ENCODE measurements around the gene PDE4D.

DNA sequence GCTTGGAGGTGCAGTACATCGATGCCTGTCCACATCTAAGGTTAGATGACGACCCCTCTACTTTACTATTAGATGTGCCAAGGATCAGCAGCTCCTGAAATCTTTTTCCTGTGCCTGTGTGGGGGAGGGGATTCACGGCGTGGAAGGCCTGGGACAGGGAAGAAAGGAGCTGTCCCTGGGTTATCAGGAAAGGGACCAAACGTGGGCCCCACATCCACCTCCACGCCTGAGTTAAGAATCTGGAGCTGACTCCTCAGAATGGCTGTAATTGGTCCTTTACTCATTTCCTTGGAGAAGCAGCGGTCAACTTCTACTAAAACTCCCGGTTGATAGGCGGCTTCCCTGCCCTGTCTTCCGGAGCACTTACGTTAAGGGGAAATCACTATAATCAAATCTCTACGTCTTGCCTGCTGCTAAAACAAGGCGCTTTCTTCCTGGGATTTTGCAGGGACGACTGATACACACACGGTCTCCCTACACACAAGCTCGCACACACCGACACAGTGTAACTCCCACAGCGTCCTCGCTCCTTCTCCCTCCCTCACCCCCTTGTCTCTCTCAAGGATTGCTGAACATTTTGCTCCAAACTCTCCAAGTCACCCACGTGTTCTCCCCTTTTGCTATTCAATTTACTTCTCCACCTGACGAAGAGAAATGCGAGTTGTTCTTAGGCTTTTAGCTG lies 1.4 kb downstream of the PDE4D start:
- TF ChIP-seq, protein P1, sequence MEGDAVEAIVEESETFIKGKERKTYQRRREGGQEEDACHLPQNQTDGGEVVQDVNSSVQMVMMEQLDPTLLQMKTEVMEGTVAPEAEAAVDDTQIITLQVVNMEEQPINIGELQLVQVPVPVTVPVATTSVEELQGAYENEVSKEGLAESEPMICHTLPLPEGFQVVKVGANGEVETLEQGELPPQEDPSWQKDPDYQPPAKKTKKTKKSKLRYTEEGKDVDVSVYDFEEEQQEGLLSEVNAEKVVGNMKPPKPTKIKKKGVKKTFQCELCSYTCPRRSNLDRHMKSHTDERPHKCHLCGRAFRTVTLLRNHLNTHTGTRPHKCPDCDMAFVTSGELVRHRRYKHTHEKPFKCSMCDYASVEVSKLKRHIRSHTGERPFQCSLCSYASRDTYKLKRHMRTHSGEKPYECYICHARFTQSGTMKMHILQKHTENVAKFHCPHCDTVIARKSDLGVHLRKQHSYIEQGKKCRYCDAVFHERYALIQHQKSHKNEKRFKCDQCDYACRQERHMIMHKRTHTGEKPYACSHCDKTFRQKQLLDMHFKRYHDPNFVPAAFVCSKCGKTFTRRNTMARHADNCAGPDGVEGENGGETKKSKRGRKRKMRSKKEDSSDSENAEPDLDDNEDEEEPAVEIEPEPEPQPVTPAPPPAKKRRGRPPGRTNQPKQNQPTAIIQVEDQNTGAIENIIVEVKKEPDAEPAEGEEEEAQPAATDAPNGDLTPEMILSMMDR (IDR thresholded peaks at IDR 0.05) = no peak
- no peak for TF ChIP-seq POLR2A (IDR thresholded peaks at IDR 0.05)
